Natural killer cell (primary cell): ENCODE measurements around the gene TMF1. TPM values are rescaled to one million over a fixed set of nuclear protein-coding genes. Genes with fewer than 3 reads are reported as not detected.

Experiments
- ATAC-seq, 3 donors: fragments of 150-1000 bp in 2 of 3; fragments of 200-7000 bp in 1 of 3; cut with Tn5 transposase; 1 replicate in 1 of 3; 2 replicates in 2 of 3; pipeline ENCODE4 v1.10.0; 2021; ENCODE audit warnings: mild to moderate bottlenecking in 2 of 3, moderate library complexity in 2 of 3
- DNase-seq, 2 donors: peaks; one replicate each; pipeline versions ENCODE4 v3.0.0 to v3.0.0-alpha.2; 2013 to 2021; ENCODE audit warnings: mixed read lengths in 1 of 2
- H3K27ac ChIP-seq: one replicate; pipeline ENCODE4 v1.5.1; 2013; ENCODE audit warnings: mild to moderate bottlenecking, low read length
- H3K27me3 ChIP-seq: one replicate; pipeline ENCODE4 v1.6.1; 2013; ENCODE audit warnings: low read length; ENCODE audit not compliant: control insufficient read depth, insufficient read depth
- H3K36me3 ChIP-seq: one replicate; pipeline ENCODE4 v1.6.1; 2013; ENCODE audit warnings: low read length; ENCODE audit not compliant: control insufficient read depth, insufficient read depth
- H3K4me1 ChIP-seq: one replicate; pipeline ENCODE4 v1.6.1; 2013; ENCODE audit warnings: low read length; ENCODE audit not compliant: control insufficient read depth, insufficient read depth
- H3K4me3 ChIP-seq: one replicate; pipeline ENCODE4 v1.5.1; 2013; ENCODE audit warnings: low read length
- H3K9me3 ChIP-seq: one replicate; pipeline ENCODE4 v1.6.1; 2013; ENCODE audit warnings: low read length; ENCODE audit not compliant: control insufficient read depth, insufficient read depth
- H3K27ac Mint-ChIP-seq, 2 donors: one replicate each; pipeline ENCODE4 v1.8.0; 2022; ENCODE audit warnings: mild to moderate bottlenecking in 2 of 2, mixed read lengths in 2 of 2, moderate library complexity in 1 of 2
- H3K27me3 Mint-ChIP-seq, 2 donors: one replicate each; pipeline ENCODE4 v1.8.0; 2022; ENCODE audit warnings: low read depth in 2 of 2, mixed read lengths in 2 of 2
- H3K36me3 Mint-ChIP-seq: one replicate; pipeline ENCODE4 v1.8.0; 2022; ENCODE audit warnings: mixed read lengths
- H3K4me1 Mint-ChIP-seq, 2 donors: one replicate each; pipeline ENCODE4 v1.8.0; 2022; ENCODE audit warnings: mixed read lengths in 2 of 2
- H3K4me3 Mint-ChIP-seq: one replicate; pipeline ENCODE4 v1.8.0; 2022; ENCODE audit warnings: mild to moderate bottlenecking, moderate library complexity, mixed read lengths
- H3K9me3 Mint-ChIP-seq, 2 donors: one replicate each; pipeline ENCODE4 v1.8.0; 2022; ENCODE audit warnings: mixed read lengths in 2 of 2
- WGBS: methylation state at CpG from one replicate; pipeline ENCODE4 v1.1.7; 2013; ENCODE audit warnings: missing lambda C conversion rate; ENCODE audit not compliant: insufficient coverage; 5-methylcytosine and 5-hydroxymethylcytosine counted together
- intact Hi-C: fragments of 100-400 bp; cut with micrococcal nuclease; formaldehyde crosslinking; loops from one replicate; pipeline ENCODE4 v1.14.2; 2022
- total RNA-seq, 4 donors: library from RNA; stranded (reverse); fragments of 120-200 nt in 1 of 4; gene quantifications; one replicate each; pipeline versions ENCODE4 v1.2.3 to v1.2.4, GENCODE V29; 2013 to 2022
- TF ChIP-seq, protein P1 (sequence below): fragments of 200-600 bp; IDR thresholded peaks from one replicate; pipeline ENCODE4 v1.8.0; 2022; ENCODE audit warnings: antibody characterized with exemption

TMF1 gene
- total RNA-seq, 3 donors from 2014 or later (not counting 1 experiment from before 2014, with no cell fraction given) = 76.9 to 110 (median 85.5) TPM

DNA sequence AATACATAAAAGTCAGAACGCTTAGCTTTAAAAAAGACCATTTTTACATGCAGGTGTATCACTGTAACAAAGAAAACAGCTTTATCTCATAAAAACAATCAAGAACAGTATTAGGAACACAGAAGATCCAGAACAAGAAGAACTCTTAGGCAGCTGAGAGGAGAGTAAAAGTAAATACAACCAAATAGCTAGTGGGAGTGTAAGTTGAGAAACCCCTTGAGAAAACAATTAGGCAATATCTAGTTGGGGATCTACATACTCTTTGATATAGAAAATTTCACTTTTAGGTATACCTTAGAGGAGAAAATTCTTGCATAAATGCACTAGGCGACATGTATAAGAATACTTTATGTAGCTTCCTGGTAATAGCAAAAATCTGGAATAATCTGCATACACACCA lies 7.5 kb downstream of the TMF1 start:
- ATAC-seq = no peak
- H3K9me3 ChIP-seq = no peaks in the 10 kb centered on the region
- WGBS = 91% methylated on average over 1 of the region's 2 CpGs
- peaks cover 3% of the 10 kb centered on the region for H3K4me1 ChIP-seq
- TF ChIP-seq, protein P1, sequence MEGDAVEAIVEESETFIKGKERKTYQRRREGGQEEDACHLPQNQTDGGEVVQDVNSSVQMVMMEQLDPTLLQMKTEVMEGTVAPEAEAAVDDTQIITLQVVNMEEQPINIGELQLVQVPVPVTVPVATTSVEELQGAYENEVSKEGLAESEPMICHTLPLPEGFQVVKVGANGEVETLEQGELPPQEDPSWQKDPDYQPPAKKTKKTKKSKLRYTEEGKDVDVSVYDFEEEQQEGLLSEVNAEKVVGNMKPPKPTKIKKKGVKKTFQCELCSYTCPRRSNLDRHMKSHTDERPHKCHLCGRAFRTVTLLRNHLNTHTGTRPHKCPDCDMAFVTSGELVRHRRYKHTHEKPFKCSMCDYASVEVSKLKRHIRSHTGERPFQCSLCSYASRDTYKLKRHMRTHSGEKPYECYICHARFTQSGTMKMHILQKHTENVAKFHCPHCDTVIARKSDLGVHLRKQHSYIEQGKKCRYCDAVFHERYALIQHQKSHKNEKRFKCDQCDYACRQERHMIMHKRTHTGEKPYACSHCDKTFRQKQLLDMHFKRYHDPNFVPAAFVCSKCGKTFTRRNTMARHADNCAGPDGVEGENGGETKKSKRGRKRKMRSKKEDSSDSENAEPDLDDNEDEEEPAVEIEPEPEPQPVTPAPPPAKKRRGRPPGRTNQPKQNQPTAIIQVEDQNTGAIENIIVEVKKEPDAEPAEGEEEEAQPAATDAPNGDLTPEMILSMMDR = no peak
- H3K27ac ChIP-seq = no peak overlapping the region
- Mint-ChIP-seq H3K36me3 (peaks cover 40% of the 10 kb centered on the region), H3K4me3 (no peak overlapping the region), H3K27ac (no peak overlapping the region), H3K4me1 (peaks cover 24 to 33% of the 10 kb centered on the region in 2 donors), H3K9me3 (no peaks in the 10 kb centered on the region), H3K27me3 (no peaks in the 10 kb centered on the region)
- H3K4me3 ChIP-seq = no peak overlapping the region
- no peak for DNase-seq
- H3K27me3 ChIP-seq = no peaks in the 10 kb centered on the region
- H3K36me3 ChIP-seq = peaks cover 72% of the 10 kb centered on the region
- intact Hi-C loops = no loop called here

DNA sequence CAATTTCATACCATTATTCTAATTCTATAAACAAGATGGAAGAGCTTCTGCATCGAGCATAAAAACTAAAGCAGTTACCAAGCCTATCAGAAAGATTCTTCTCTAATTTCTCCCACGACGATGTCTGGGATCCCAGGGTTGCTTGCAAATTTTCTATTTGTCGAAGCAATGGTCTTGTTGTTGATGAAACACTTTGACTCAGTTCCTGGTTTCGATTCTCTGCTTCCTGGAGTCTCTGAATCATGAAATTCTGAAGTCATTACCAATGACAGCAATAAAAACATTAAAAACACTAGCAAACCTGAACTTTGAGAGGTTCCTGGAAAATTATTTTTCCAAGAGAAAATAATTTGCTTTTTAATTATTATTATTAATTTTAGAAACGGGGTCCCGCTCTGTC lies 18.7 kb downstream of the TMF1 start:
- Histone ChIP-seq H3K9me3 (no peaks in the 10 kb centered on the region), H3K36me3 (peaks cover 84% of the 10 kb centered on the region), H3K27me3 (no peaks in the 10 kb centered on the region), H3K4me1 (no peaks in the 10 kb centered on the region), H3K27ac (no peak overlapping the region), H3K4me3 (no peak overlapping the region)
- no peak overlapping the region for H3K27ac Mint-ChIP-seq
- peaks cover 28% of the 10 kb centered on the region for H3K36me3 Mint-ChIP-seq
- H3K27me3 Mint-ChIP-seq = no peaks in the 10 kb centered on the region
- H3K4me1 Mint-ChIP-seq = peaks cover 0 to 4% of the 10 kb centered on the region in 2 donors
- TF ChIP-seq, protein P1 = no peak
- 85% methylated on average over 7 of the region's 7 CpGs for WGBS
- DNase-seq = no peak
- H3K4me3 Mint-ChIP-seq = no peak overlapping the region
- ATAC-seq = no peak
- no peaks in the 10 kb centered on the region for H3K9me3 Mint-ChIP-seq
- intact Hi-C loops = no loop called here

DNA sequence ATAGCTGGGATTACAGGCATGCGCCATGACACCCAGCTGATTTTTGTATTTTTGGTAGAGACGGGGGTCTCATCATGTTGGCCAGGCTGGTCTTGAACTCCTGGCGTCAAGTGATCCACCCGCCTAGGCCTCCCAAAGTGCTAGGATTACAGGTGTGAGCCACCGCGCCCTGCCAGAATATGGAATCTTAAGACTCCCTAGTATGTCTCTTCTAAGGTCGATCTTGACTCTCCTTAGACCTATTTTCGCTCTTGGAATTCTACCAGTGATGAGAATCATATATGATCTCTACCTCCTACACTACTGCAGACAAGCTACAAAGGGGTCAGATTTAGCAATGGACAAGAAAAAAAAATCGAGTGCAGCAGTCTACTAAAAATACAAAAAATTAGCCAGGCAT lies 19.4 kb downstream of the TMF1 start:
- Mint-ChIP-seq H3K27me3 (no peaks in the 10 kb centered on the region), H3K4me3 (no peak overlapping the region), H3K4me1 (peaks cover 0 to 4% of the 10 kb centered on the region in 2 donors), H3K27ac (no peak overlapping the region), H3K36me3 (peaks cover 25% of the 10 kb centered on the region), H3K9me3 (no peaks in the 10 kb centered on the region)
- no peaks in the 10 kb centered on the region for H3K9me3 ChIP-seq
- H3K4me3 ChIP-seq = no peak overlapping the region
- 99% methylated on average over 9 of the region's 9 CpGs for WGBS
- H3K4me1 ChIP-seq = no peaks in the 10 kb centered on the region
- intact Hi-C loops = no loop called here
- H3K36me3 ChIP-seq = peaks cover 84% of the 10 kb centered on the region
- H3K27me3 ChIP-seq = no peaks in the 10 kb centered on the region
- ATAC-seq (no peak), DNase-seq (no peak)
- TF ChIP-seq, protein P1 = no peak
- H3K27ac ChIP-seq = no peak overlapping the region

DNA sequence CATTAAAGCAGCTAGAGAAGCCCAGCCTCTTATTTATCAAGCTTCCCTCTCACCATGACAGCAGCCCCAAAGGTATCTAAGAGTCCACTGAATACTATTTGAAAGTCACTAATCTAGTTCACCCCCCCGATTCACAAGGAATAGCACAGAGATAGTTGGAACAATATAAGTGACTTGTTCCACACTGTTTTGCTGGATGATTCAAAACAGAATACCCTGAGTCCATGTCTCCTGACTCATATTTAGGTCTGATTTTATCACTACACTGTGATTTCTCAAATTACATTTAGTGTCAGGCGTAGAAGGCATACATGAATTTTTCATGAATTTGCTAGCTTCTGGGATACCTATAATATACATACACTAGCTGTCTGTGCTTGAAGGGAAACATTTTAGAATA lies 20.0 kb downstream of the TMF1 start:
- 96% methylated on average over 2 of the region's 2 CpGs for WGBS
- Mint-ChIP-seq H3K4me1 (peaks cover 0 to 4% of the 10 kb centered on the region in 2 donors), H3K9me3 (no peaks in the 10 kb centered on the region), H3K4me3 (no peak overlapping the region), H3K27ac (no peak overlapping the region), H3K36me3 (peaks cover 25% of the 10 kb centered on the region), H3K27me3 (no peaks in the 10 kb centered on the region)
- Histone ChIP-seq H3K36me3 (peaks cover 88% of the 10 kb centered on the region), H3K9me3 (no peaks in the 10 kb centered on the region), H3K27me3 (no peaks in the 10 kb centered on the region), H3K4me3 (no peak overlapping the region), H3K27ac (no peak overlapping the region), H3K4me1 (no peaks in the 10 kb centered on the region)
- ATAC-seq (no peak), DNase-seq (no peak)
- TF ChIP-seq, protein P1 = no peak
- intact Hi-C loops = no loop called here
